HG03521 (cell line): Measurements from ENCODE around the gene MYL4.
"Not testable (repeated sequence)": the region's sequence is repeated elsewhere in the genome, so short reads cannot be mapped to it uniquely, and the experiment has no call there.

Source experiments
- ATAC-seq: cut with Tn5 transposase; IDR thresholded peaks from one replicate; pipeline ENCODE4 v1.9.1; 2021; ENCODE audit warnings: mild to moderate bottlenecking, moderate library complexity; ENCODE audit not compliant: unreplicated experiment

Gene MYL4

GRCh38 chr17:47269561-47270280, 60.6 kb downstream of the MYL4 start:
- ATAC-seq: not testable (repeated sequence)

GRCh38 chr17:47270946-47271705, 62.0 kb downstream of the MYL4 start:
- no peak for ATAC-seq

GRCh38 chr17:47272491-47272890, 63.3 kb downstream of the MYL4 start:
- ATAC-seq: no peak

GRCh38 chr17:47273245-47273644, 64.1 kb downstream of the MYL4 start:
- no peak for ATAC-seq
